Neural cell (in vitro differentiated cells): ENCODE results near the gene TSC1. TPM values are rescaled to one million over a fixed set of nuclear protein-coding genes. Genes with fewer than 3 reads are reported as not detected.

Experiments
- H2AFZ ChIP-seq: fragments of 200-600, 300-800 bp; sonication (generic), shearing (Covaris generic); 2 replicates; pipeline ENCODE4 v1.6.0; 2014; ENCODE audit warnings: low read depth, mild to moderate bottlenecking, antibody characterized with exemption, low read length, moderate library complexity
- H3F3A ChIP-seq: fragments of 200-600 bp; shearing (Covaris generic); 2 replicates; pipeline ENCODE4 v1.6.1; 2016; ENCODE audit warnings: mild to moderate bottlenecking, moderate library complexity, mixed read lengths, antibody characterized with exemption, low read length; ENCODE audit not compliant: insufficient read depth, poor library complexity, severe bottlenecking
- H3K27ac ChIP-seq: fragments of 200-600, 300-800 bp; sonication (generic), shearing (Covaris generic); 2 replicates; pipeline ENCODE4 v1.5.1; 2014; ENCODE audit warnings: mild to moderate bottlenecking, low read length, moderate library complexity
- H3K27me3 ChIP-seq: fragments of 300-800, 200-600 bp; sonication (generic), shearing (Covaris generic); 2 replicates; pipeline ENCODE4 v1.6.0; 2014; ENCODE audit warnings: mild to moderate bottlenecking, low read depth, low read length, moderate library complexity; ENCODE audit not compliant: insufficient read depth
- H3K36me3 ChIP-seq: fragments of 300-800, 200-600 bp; sonication (generic), shearing (Covaris generic); 2 replicates; pipeline ENCODE4 v1.5.1; 2014; ENCODE audit warnings: mild to moderate bottlenecking, antibody characterized with exemption, low read length, moderate library complexity; ENCODE audit not compliant: insufficient read depth
- H3K4me2 ChIP-seq: fragments of 300-800, 200-600 bp; sonication (generic), shearing (Covaris generic); 2 replicates; pipeline ENCODE4 v1.6.0; 2014; ENCODE audit warnings: mild to moderate bottlenecking, low read length
- H3K4me3 ChIP-seq: fragments of 300-800, 200-600 bp; sonication (generic), shearing (Covaris generic); 2 replicates; pipeline ENCODE4 v1.5.1; 2014; ENCODE audit warnings: mild to moderate bottlenecking, low read length, moderate library complexity
- H3K79me2 ChIP-seq: fragments of 200-600 bp; shearing (Covaris generic); replicated peaks from 2 replicates; pipeline ENCODE4 v1.6.0; 2014; ENCODE audit warnings: mild to moderate bottlenecking, low read length, moderate library complexity; ENCODE audit not compliant: insufficient read depth
- H3K9ac ChIP-seq: fragments of 300-800, 200-600 bp; sonication (generic), shearing (Covaris generic); 2 replicates; pipeline ENCODE4 v1.6.1; 2016; ENCODE audit warnings: mild to moderate bottlenecking, low read length, mixed read lengths
- H3K9me2 ChIP-seq: fragments of 200-600 bp; shearing (Covaris generic); 2 replicates; pipeline ENCODE4 v1.6.1; 2016; ENCODE audit warnings: mild to moderate bottlenecking, low read length, mixed read lengths; ENCODE audit not compliant: insufficient read depth
- H3K9me3 ChIP-seq: fragments of 200-600, 300-800 bp; sonication (generic), shearing (Covaris generic); 2 replicates; pipeline ENCODE4 v1.6.1; 2016; ENCODE audit warnings: mild to moderate bottlenecking, mixed run types, low read length, moderate library complexity, mixed read lengths
- H4K20me1 ChIP-seq: fragments of 200-600 bp; shearing (Covaris generic); 2 replicates; pipeline ENCODE4 v1.6.1; 2016; ENCODE audit warnings: mild to moderate bottlenecking, mixed run types; ENCODE audit not compliant: insufficient read depth
- EP300 ChIP-seq: fragments of 450-650 bp; conservative IDR thresholded peaks from 2 replicates; pipeline ENCODE4 v1.6.1; 2014; ENCODE audit warnings: antibody characterized with exemption, mild to moderate bottlenecking, moderate library complexity; ENCODE audit not compliant: poor library complexity, severe bottlenecking
- EZH2 ChIP-seq: fragments of 200-600, 300-800 bp; shearing (Covaris generic), sonication (generic); IDR thresholded peaks from 2 replicates; pipeline ENCODE4 v1.6.1; 2014; ENCODE audit warnings: antibody characterized with exemption, low read length, borderline replicate concordance, mild to moderate bottlenecking; ENCODE audit not compliant: insufficient read depth, poor library complexity, severe bottlenecking
- MXI1 ChIP-seq: fragments of 450-650 bp; conservative IDR thresholded peaks from 2 replicates; pipeline ENCODE4 v1.6.1; 2014; ENCODE audit warnings: antibody characterized with exemption, mild to moderate bottlenecking; ENCODE audit not compliant: poor library complexity, severe bottlenecking
- POLR2AphosphoS5 ChIP-seq: IDR thresholded peaks from 2 replicates; pipeline ENCODE4 v1.6.1; 2012
- RAD21 ChIP-seq: fragments of 450-650 bp; conservative IDR thresholded peaks from 2 replicates; pipeline ENCODE4 v1.6.1; 2014; ENCODE audit warnings: antibody characterized with exemption, mild to moderate bottlenecking, moderate library complexity
- REST ChIP-seq: IDR thresholded peaks from 2 replicates; pipeline ENCODE4 v1.6.1; 2012; ENCODE audit warnings: borderline replicate concordance
- SMC3 ChIP-seq: fragments of 450-650 bp; conservative IDR thresholded peaks from 2 replicates; pipeline ENCODE4 v1.6.1; 2014; ENCODE audit warnings: antibody characterized with exemption, mild to moderate bottlenecking, moderate library complexity; ENCODE audit not compliant: poor library complexity
- TAF1 ChIP-seq: IDR thresholded peaks from 2 replicates; pipeline ENCODE4 v1.6.1; 2012; ENCODE audit warnings: low read depth
- polyA plus RNA-seq: library from polyadenylated mRNA; depleted of rRNA; stranded (reverse); fragments of >200 nt; gene quantifications from 2 replicates; pipeline ENCODE4 v1.2.3, GENCODE V29; 2014
- TF ChIP-seq, protein P1 (sequence below): fragments of 450-650 bp; IDR thresholded peaks from 2 replicates; pipeline ENCODE4 v1.5.1; 2014; ENCODE audit warnings: antibody characterized with exemption, mild to moderate bottlenecking, moderate library complexity; ENCODE audit not compliant: poor library complexity, severe bottlenecking

TSC1 gene
- polyA plus RNA-seq, 1 donor from 2014 or later: 47.1 TPM

DNA sequence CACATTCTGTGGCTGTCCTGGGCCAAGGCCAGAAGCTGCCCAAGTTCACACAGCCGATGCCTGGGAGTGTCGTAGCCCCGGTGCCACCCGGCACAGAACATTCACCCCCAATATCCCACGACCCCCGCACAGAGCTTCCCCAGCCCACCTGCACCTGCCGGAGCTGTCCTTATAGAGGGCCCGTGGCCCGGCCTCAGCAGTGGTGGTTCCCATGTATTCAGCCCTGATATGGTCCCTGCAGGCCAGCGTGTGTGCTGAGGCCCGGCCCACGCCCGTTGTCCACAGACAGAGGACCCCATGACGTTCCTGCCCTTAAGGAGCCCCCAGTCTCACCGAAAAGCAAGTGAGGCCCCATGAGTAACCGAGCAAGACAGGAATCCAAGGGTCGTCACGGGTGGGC, 28.8 kb upstream of the TSC1 start:
- Histone ChIP-seq H3K27ac (no peak overlapping the region), H4K20me1 (no peaks in the 10 kb centered on the region), H3K79me2 (no peaks in the 10 kb centered on the region), H3K4me3 (no peak overlapping the region), H3F3A (no peaks in the 10 kb centered on the region), H3K27me3 (peaks cover 16% of the 10 kb centered on the region), H3K9ac (no peak overlapping the region), H3K9me2 (no peaks in the 10 kb centered on the region), H3K4me2 (no peak overlapping the region), H2AFZ (no peak overlapping the region), H3K9me3 (no peaks in the 10 kb centered on the region), H3K36me3 (no peaks in the 10 kb centered on the region)
- TF ChIP-seq, protein P1, sequence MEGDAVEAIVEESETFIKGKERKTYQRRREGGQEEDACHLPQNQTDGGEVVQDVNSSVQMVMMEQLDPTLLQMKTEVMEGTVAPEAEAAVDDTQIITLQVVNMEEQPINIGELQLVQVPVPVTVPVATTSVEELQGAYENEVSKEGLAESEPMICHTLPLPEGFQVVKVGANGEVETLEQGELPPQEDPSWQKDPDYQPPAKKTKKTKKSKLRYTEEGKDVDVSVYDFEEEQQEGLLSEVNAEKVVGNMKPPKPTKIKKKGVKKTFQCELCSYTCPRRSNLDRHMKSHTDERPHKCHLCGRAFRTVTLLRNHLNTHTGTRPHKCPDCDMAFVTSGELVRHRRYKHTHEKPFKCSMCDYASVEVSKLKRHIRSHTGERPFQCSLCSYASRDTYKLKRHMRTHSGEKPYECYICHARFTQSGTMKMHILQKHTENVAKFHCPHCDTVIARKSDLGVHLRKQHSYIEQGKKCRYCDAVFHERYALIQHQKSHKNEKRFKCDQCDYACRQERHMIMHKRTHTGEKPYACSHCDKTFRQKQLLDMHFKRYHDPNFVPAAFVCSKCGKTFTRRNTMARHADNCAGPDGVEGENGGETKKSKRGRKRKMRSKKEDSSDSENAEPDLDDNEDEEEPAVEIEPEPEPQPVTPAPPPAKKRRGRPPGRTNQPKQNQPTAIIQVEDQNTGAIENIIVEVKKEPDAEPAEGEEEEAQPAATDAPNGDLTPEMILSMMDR: no peak
- TF ChIP-seq EP300 (no peak), SMC3 (no peak), TAF1 (no peak), EZH2 (no peak), REST (no peak), RAD21 (no peak), POLR2AphosphoS5 (no peak), MXI1 (no peak)

- no peak overlapping the region for H2AFZ ChIP-seq
- no peaks in the 10 kb centered on the region for H3K79me2 ChIP-seq
- TF ChIP-seq MXI1: no peak
- no peak for TF ChIP-seq RAD21
- TF ChIP-seq REST: no peak
Observed at GRCh38 chr9:132970324-132971062, 26.1 kb upstream of the TSC1 start.

More at GRCh38 chr9:132970324-132971062, 26.1 kb upstream of the TSC1 start:
- H3K4me2 ChIP-seq: no peak overlapping the region
- H3K9me3 ChIP-seq: no peaks in the 10 kb centered on the region
- H3K9me2 ChIP-seq: no peaks in the 10 kb centered on the region
- no peaks in the 10 kb centered on the region for H3F3A ChIP-seq
- H3K4me3 ChIP-seq: no peak overlapping the region
- peaks cover 4% of the 10 kb centered on the region for H3K27me3 ChIP-seq
- H4K20me1 ChIP-seq: no peaks in the 10 kb centered on the region
- H3K9ac ChIP-seq: no peak overlapping the region
- H3K36me3 ChIP-seq: no peaks in the 10 kb centered on the region
- H3K27ac ChIP-seq: no peak overlapping the region
